ENCODE results near the gene KRT74. TPM values are rescaled to one million over a fixed set of nuclear protein-coding genes. Genes with fewer than 3 reads are reported as not detected.

Gene KRT74
- total and polyA plus RNA-seq, 2 donors: not detected

- WGBS: 69% methylated on average over 10 of the region's 10 CpGs
- Histone ChIP-seq H3K27ac (ENCODE audit: low read depth) (no peak overlapping the region), H3K36me3 (ENCODE audit: insufficient read depth) (no peaks in the 10 kb centered on the region), H3K4me1 (ENCODE audit: insufficient read depth) (no peaks in the 10 kb centered on the region), H3K4me3 (ENCODE audit: low read depth, low read length) (no peak overlapping the region)
- DNase-seq (ENCODE audit: extremely low spot score): no peak
These were observed 39.8 kb downstream of the KRT74 start for GRCh38 chr12:52533686-52534470.

- DNase-seq (ENCODE audit: extremely low spot score): no peak
- no peak overlapping the region for H3K4me3 ChIP-seq (ENCODE audit: low read depth, low read length)
- no peaks in the 10 kb centered on the region for H3K4me1 ChIP-seq (ENCODE audit: insufficient read depth)
- WGBS: 72% methylated on average over 4 of the region's 4 CpGs
- no peaks in the 10 kb centered on the region for H3K36me3 ChIP-seq (ENCODE audit: insufficient read depth)
- no peak overlapping the region for H3K27ac ChIP-seq (ENCODE audit: low read depth)
These were observed 41.0 kb downstream of the KRT74 start for GRCh38 chr12:52532636-52533035.

DNA sequence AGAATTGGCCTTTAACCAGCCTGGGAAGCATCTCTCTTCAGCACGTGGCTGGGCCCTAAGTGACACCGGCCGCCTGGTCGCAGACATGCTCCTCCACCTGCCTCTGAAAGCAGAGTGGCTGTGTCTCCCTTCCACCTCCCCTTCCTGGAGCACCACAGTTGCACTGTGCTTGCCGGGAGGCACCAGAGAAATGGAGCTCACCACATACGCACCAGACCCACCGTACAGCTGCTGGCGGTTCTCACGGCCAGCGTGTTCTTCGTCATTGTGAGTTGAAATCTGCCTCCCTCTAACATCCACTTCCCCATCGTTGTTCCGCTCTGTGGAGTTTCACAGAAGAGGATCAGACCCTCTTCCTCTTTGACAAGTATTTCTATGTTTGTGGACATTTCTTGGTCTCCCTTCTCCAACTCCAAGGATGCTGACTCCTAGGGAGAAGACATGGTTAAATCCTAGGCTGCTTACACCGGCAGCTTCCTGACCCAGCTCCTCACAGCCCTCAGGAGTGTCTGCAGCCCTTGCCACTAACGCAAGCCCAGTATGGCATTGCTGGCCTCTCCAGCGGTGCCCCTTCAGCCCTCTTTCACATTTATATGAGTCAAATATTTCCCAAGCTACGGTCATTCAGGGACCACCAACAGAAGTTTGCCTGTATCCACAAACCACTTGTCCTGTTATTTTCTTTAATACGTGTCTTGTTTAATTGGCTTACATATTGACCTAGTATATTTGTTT, 41.9 kb downstream of the KRT74 start:
- Histone ChIP-seq H3K4me1 (ENCODE audit: insufficient read depth) (no peaks in the 10 kb centered on the region), H3K36me3 (ENCODE audit: insufficient read depth) (no peaks in the 10 kb centered on the region), H3K4me3 (ENCODE audit: low read depth, low read length) (no peak overlapping the region), H3K27ac (ENCODE audit: low read depth) (no peak overlapping the region)
- no peak for DNase-seq (ENCODE audit: extremely low spot score)
- WGBS: 80% methylated on average over 18 of the region's 18 CpGs

DNA sequence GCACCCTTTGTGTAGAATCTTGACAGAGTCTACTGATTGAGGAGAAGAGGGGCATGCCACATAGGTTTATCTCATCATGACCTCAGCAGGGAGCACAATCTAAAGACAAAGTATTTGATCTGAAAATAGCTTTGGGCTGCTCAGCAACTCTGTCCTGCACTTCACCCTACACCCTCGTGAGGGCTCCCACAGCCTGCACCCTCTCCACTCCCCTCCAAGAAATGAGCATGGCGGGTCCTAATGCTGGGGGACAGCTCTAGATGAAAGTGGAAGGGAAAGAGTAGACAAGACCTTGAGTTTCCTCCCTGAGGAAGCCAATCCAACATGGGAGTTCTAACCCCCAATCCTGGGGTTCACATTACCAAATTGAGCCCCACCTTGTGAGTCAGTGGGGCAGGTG, 42.7 kb downstream of the KRT74 start:
- DNase-seq (ENCODE audit: extremely low spot score): no peak
- Histone ChIP-seq H3K36me3 (ENCODE audit: insufficient read depth) (no peaks in the 10 kb centered on the region), H3K4me1 (ENCODE audit: insufficient read depth) (no peaks in the 10 kb centered on the region), H3K4me3 (ENCODE audit: low read depth, low read length) (no peak overlapping the region), H3K27ac (ENCODE audit: low read depth) (no peak overlapping the region)
- 93% methylated on average over 2 of the region's 2 CpGs for WGBS

DNA sequence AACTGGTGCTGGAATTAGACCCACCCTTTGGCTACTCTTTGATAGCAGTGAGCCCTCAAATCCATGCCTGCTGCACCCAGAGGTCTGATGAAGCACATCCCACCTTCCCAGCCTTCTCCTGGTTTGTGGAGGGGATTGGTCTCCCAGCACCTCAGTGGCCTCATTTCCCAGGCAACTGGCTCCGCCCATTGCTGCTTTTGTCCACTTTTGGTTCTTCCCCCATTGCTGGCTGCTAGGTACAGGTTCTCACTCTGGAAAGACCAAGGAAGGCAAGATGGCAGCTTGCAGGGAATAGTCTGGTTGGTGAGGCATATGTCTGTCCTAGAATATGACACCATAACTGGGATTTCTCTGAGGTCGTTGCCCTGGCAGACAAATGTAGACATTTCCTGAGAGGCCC, 43.3 kb downstream of the KRT74 start:
- H3K36me3 ChIP-seq (ENCODE audit: insufficient read depth): no peaks in the 10 kb centered on the region
- H3K27ac ChIP-seq (ENCODE audit: low read depth): no peak overlapping the region
- no peak for DNase-seq (ENCODE audit: extremely low spot score)
- no peak overlapping the region for H3K4me3 ChIP-seq (ENCODE audit: low read depth, low read length)
- WGBS: 70% methylated on average over 2 of the region's 2 CpGs
- no peaks in the 10 kb centered on the region for H3K4me1 ChIP-seq (ENCODE audit: insufficient read depth)

GRCh38 chr12:52529846-52530245, 43.8 kb downstream of the KRT74 start:
- Histone ChIP-seq H3K36me3 (ENCODE audit: insufficient read depth) (no peaks in the 10 kb centered on the region), H3K27ac (ENCODE audit: low read depth) (no peak overlapping the region), H3K4me1 (ENCODE audit: insufficient read depth) (no peaks in the 10 kb centered on the region), H3K4me3 (ENCODE audit: low read depth, low read length) (no peak overlapping the region)
- WGBS: 97% methylated on average over 9 of the region's 9 CpGs
- no peak for DNase-seq (ENCODE audit: extremely low spot score)

DNA sequence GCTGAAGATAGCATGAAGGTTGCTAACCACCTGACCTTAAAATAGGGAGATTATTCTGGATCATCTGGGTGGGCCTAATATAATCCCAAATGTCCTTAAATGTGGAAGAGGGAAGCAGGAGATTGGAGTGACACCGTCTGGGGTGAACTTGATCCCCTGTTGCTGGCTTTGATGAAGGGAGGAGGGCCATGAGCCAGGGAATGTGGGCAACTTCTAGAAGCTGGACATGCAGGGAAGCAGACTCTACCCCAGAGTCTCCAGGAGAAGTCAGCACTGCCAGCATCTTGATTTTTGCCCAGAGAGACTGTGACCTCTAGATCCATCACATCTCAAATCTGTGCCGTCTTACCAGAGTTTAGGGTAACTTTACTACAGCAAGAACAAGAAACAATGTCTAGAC, 44.2 kb downstream of the KRT74 start:
- WGBS: 96% methylated on average over 2 of the region's 2 CpGs
- no peaks in the 10 kb centered on the region for H3K4me1 ChIP-seq (ENCODE audit: insufficient read depth)
- DNase-seq (ENCODE audit: extremely low spot score): no peak
- no peaks in the 10 kb centered on the region for H3K36me3 ChIP-seq (ENCODE audit: insufficient read depth)
- no peak overlapping the region for H3K4me3 ChIP-seq (ENCODE audit: low read depth, low read length)
- H3K27ac ChIP-seq (ENCODE audit: low read depth): no peak overlapping the region

DNA sequence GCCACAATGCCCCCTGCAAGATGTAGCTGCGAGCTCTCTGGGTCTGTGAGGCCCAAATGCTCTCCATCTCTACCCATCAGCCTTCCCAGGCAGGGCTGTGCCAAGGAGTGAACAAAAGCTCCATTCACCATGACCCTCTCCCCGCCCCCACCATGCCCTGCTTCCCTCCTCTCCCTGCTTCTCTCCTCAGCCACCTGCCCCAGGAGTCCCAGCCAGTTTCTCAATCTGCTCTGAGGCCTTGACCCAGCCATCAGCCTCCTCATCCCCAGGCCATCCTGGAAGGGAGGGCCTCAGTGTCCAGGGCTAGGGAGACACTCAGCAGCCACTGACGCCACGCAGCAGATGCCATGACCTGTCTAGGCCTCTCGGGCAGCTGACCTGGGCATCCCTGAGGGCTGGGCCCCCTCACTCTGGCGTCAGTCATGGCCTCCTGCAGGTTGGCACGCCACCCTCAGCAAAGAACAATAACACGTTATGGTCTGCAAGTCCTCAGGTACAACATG, 45.0 kb downstream of the KRT74 start:
- 91% methylated on average over 8 of the region's 8 CpGs for WGBS
- H3K27ac ChIP-seq (ENCODE audit: low read depth): no peak overlapping the region
- H3K4me3 ChIP-seq (ENCODE audit: low read depth, low read length): no peak overlapping the region
- H3K36me3 ChIP-seq (ENCODE audit: insufficient read depth): no peaks in the 10 kb centered on the region
- no peak for DNase-seq (ENCODE audit: extremely low spot score)
- H3K4me1 ChIP-seq (ENCODE audit: insufficient read depth): no peaks in the 10 kb centered on the region

- no peak for DNase-seq (ENCODE audit: extremely low spot score)
- H3K36me3 ChIP-seq (ENCODE audit: insufficient read depth): no peaks in the 10 kb centered on the region
- H3K4me3 ChIP-seq (ENCODE audit: low read depth, low read length): no peak overlapping the region
- H3K4me1 ChIP-seq (ENCODE audit: insufficient read depth): no peaks in the 10 kb centered on the region
- H3K27ac ChIP-seq (ENCODE audit: low read depth): no peak overlapping the region
- WGBS: 87% methylated on average over 4 of the region's 4 CpGs
These were observed 46.4 kb downstream of the KRT74 start for GRCh38 chr12:52527121-52527800.

DNA sequence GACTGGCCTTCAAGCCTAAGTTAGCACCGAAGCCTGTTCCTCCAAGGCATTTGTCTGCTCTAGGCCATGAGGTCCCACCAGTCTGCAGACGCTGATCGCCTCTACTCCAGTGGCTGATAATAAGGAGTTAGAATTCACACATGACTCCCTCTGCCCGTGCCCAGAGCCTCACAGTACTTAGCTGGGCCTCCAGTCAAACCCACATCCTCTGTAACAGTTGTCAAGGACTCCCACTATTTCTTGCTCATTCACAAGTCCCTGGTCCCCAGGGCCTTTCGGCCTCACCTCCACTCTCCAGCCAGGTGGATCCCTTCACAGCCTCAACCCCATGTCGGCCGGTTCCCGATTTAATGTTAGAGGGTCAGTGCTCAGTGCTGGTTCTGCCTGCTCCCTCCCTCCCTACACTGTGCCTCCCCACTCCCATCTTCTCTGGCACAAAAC, 47.1 kb downstream of the KRT74 start:
- Histone ChIP-seq H3K4me1 (ENCODE audit: insufficient read depth) (no peaks in the 10 kb centered on the region), H3K27ac (ENCODE audit: low read depth) (no peak overlapping the region), H3K36me3 (ENCODE audit: insufficient read depth) (no peaks in the 10 kb centered on the region), H3K4me3 (ENCODE audit: low read depth, low read length) (no peak overlapping the region)
- 84% methylated on average over 8 of the region's 8 CpGs for WGBS
- no peak for DNase-seq (ENCODE audit: extremely low spot score)

GRCh38 chr12:52525661-52526499, 47.8 kb downstream of the KRT74 start:
- H3K4me3 ChIP-seq (ENCODE audit: low read depth, low read length): no peak overlapping the region
- WGBS: 87% methylated on average over 13 of the region's 13 CpGs
- H3K36me3 ChIP-seq (ENCODE audit: insufficient read depth): no peaks in the 10 kb centered on the region
- no peak overlapping the region for H3K27ac ChIP-seq (ENCODE audit: low read depth)
- DNase-seq (ENCODE audit: extremely low spot score): no peak
- H3K4me1 ChIP-seq (ENCODE audit: insufficient read depth): no peaks in the 10 kb centered on the region

DNA sequence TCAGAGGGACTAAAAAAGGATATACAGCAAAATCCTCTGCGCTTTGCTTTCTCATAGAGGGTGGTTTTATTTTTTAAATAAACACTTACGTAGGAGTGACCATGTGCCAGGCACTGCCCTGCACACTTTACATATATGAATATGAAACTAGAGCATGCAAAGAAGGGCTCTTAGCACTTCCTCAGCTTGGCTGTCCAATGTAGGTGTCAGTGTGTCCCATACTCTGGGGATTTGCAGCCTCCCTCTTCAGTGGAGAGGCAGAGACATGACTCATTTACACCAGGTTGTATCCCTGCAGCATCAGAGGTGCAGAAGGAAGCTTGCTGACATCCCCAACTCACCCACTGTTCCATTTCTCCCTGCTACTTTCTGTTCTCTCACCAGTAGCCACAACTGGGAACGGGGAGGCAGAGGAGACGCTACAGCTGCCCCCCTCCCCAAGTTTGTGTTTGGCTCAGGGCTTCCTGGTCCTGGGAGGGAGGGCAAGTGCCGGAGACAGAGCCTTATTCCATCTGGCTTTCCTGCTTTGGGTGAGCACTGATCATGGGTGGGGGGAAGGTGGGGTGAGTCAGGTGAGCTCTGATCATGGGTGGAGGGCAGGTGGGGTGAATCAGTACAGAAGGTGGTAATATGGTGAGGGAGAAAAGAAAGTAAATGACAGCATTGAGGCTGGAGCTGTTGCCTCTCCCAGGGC, 48.6 kb downstream of the KRT74 start:
- 71% methylated on average over 5 of the region's 5 CpGs for WGBS
- Histone ChIP-seq H3K4me3 (ENCODE audit: low read depth, low read length) (no peak overlapping the region), H3K27ac (ENCODE audit: low read depth) (no peak overlapping the region), H3K36me3 (ENCODE audit: insufficient read depth) (no peaks in the 10 kb centered on the region), H3K4me1 (ENCODE audit: insufficient read depth) (no peaks in the 10 kb centered on the region)
- DNase-seq (ENCODE audit: extremely low spot score): no peak
